Forelimb muscle (tissue), 1 donor: Measurements from ENCODE around the gene FANCL. TPM values are rescaled to one million over a fixed set of nuclear protein-coding genes. Genes with fewer than 3 reads are reported as not detected.
"Not testable (repeated sequence)": the region's sequence is repeated elsewhere in the genome, so short reads cannot be mapped to it uniquely, and the experiment has no call there.

Experiments
- DNase-seq: peaks from one replicate; pipeline ENCODE4 v3.0.0-alpha.2; 2013; ENCODE audit warnings: low read depth
- polyA plus RNA-seq: library from polyadenylated mRNA; unstranded; fragments of 120-200 nt; gene quantifications from one replicate; pipeline ENCODE4 v1.2.1, GENCODE V29; 2013; ENCODE audit not compliant: insufficient read length

The FANCL gene
- polyA plus RNA-seq, 1 donor = 23.8 TPM

DNA sequence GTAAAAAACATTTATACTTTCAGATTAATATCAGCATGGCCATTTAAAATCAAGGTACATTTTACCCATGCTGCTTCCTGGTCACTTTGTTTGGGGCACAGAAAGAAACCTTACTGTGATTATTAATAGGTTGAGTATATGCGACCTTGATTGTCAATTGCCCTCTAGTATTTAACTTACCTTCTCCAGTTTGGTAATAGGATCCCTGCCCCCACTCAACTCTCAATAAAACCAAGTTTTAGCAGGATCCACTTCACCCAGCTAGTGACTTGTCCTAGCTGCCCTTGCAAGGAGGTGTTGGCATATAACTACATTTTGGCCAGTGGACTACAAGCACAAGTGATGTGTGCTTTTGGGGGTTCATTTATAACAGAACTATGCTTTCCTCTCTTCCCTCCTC, 34.3 kb downstream of the FANCL start:
- no peak for DNase-seq

DNA sequence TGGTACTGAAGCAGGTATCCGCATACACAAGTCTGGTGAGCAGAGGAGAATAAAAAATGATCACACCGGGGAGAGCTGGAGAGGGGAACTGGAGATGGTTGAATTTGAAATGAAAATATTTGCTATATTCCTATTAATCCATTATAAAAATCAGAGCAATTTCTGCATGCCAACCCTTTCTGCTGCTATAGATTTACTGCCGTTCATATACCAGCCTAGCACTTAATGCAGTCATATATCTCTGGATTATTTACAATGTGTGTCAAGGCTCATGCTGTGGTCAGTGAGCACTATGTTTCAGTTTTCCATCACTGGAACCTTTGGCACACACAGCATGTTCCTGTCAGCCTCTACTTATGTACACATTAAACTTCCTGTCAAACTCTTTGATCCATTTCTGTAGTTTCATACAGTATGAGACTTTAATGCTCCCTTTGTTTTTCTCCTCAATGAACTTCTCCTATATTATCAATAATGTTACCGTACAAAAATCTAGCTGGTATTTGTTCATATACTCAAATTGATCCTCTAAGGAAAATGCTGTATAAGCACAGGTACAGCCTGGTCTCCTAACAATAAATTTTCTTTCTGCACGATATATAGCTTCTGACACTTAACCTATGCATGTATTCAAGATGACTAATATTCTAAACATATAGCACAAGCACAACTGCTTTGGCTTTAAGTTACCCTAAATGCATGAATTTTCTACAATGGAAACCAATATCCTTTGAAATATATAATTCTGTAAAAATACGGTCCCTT, 36.7 kb downstream of the FANCL start:
- DNase-seq = no peak

DNA sequence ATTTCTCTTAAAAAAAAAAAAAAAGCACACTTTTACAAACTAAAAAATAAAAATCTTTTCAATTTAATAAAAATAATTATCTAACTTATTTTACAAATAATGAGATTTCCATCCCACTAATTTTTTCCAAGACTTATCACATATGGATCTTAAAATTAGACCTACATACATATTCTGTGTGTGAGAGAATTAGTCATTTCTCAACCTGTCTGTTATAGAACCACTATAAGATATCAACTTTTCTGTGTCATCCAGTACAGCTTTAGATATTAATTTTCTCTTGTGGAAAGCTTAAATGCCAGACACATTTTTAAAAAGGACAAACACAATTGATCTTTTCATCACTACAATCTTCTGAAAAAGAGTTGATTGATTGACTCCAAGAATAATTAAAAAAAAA, 38.1 kb downstream of the FANCL start:
- no peak for DNase-seq

DNA sequence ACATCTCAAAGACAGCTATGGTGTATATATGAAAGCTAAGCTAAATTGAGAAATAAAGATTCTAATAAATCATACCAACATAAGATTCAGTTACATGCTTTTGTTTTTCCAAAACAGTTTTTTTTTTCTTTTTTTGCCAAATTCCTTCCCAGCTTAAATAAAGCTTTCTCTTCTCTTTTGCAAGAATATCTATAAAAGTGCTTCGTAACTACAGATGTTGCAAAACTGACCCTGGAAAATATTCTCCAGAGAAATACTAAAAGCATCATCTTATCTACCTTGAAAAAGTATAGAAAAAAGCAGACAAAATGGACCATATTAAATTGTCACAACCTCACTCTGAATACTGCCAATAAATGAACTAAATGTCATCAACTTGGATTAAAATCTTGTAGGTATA, 38.7 kb downstream of the FANCL start:
- DNase-seq = no peak

DNA sequence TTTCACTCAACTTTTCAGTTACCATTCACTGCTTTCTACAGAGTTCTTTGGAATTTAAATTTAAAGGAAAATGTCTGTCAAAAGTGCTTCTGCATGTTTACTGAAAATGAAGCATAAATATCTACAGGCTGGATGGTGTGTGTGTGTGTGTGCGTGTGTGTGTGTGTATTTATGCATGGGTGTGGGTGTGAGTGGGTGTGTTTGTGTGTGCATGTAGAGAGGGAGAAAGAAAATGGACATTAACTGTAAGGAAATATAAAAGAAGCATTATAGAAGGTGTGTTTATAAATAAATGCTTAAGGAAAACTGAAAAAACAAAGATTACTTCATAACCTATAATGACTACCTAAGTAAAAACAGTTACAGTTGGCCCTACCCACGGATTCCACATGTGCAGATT, 43.2 kb downstream of the FANCL start:
- no peak for DNase-seq

DNA sequence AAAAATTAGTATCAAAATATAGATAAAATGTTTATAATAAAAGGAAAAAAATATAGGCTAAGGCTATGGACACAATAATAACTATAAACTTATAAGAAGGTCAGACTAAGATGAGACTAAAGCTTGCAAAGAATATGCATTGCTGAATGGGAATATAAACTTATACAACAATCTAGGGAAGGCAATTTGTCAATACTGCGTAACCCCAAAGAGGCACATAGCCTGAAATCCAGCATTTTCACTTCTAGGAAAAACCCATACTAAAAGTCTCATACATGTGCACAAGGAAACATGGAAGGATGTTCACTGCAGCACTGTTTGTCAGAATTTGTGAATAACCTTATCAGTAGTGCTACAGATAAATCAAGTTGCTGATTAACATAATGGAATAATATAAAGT, 45.5 kb downstream of the FANCL start:
- DNase-seq = no peak

DNA sequence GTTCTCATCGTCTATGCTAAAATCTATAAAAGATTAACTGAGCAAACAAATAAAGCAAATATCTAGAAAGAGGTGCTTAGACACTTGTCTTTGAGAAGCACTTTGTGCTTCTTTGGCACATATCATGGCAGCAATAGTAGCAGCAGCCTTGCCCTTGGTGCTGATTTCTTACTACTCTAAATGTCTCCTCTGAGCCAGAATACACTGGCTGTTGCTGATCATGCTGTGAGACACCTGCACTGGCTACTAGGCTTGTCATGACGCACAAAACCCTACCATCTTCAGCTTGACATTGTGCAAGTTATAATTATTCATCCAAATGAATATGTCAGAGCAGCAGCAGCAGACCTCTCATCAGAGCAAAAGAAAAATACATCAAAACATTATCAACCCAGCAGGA, 46.7 kb downstream of the FANCL start:
- DNase-seq = no peak

DNA sequence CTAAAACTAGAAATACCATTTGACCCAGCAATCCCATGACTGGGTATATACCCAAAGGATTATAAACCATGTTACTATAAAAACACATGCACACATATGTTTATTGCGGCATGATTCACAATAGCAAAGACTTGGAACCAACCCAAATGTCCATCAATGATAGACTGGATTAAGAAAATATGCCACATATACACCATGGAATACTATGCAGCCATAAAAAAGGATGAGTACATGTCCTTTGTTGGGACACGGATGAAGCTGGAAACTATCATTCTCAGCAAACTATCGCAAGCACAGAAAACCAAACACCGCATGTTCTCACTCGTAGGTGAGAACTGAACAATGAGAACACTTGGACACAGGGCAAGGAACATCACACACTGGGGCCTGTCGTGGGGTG, 54.1 kb downstream of the FANCL start:
- DNase-seq = not testable (repeated sequence)

DNA sequence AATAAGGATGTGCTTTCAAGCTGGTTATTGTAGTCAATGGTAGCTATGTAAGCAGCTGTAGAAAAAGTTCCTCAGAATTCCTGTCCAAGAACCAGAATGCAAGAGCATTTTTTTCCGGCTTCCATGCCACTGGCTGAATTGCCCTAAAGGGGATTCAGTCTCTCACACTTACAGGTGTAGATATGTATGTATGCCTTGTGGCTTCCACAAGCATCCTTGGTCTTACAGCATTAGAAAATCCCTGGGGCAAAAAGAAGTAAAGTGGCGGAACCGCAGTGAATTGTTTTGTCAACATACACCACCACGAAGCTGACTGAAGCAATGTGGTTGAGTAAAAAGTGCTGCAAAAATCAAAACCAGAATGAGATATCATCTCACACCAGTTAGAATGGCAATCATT, 54.6 kb downstream of the FANCL start:
- no peak for DNase-seq

DNA sequence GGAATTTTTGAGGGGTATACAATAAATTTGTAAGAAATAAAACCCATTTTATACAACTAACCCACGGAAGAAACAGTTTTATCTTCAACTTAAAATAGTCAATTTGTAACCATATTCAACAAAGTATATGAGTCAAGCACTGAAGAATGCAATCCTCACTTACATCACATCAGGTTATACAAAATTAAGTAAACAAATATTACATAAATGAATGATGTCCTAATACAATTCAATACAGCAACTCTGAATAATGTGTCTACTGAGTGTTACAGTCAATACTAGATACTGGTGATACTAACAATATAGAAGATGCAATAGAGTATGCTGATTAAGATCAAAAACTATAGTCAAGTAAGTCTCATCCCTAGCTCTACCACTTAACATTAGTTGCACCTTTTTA, 58.6 kb downstream of the FANCL start:
- no peak for DNase-seq

DNA sequence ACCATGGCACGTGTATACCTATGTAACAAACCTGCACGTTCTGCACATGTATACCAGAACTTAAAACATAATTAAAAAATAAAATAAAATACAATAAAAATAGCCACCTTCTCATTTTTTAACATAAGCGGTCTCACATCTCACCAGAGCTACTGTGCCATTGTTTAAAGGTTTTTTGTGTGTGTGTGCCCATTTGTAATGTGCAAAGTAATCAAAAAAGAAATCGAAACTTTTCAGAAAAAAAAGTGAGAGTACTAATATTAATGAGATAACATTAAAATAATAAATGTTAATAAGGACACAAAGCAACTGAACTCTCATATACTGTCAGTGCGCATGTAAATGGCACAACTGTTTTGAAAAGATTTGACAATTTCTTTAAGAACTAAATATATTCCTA, 60.5 kb downstream of the FANCL start:
- DNase-seq = no peak

DNA sequence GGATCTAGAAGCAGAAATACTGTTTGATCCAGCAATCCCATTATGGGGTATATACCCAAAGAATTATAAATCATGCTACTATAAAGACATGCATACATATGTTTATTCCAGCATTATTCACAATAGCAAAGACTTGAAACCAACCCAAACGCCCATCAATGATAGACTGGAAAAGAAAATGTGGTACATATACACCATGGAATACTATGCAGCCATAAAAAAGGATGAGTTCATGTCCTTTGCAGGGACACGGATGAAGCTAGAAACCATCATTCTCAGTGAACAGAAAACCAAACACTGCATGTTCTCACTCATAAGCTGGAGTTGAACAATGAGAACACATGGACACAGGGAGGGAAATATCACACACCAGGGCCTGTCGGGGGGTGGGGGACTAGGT, 61.0 kb downstream of the FANCL start:
- DNase-seq = not testable (repeated sequence)

DNA sequence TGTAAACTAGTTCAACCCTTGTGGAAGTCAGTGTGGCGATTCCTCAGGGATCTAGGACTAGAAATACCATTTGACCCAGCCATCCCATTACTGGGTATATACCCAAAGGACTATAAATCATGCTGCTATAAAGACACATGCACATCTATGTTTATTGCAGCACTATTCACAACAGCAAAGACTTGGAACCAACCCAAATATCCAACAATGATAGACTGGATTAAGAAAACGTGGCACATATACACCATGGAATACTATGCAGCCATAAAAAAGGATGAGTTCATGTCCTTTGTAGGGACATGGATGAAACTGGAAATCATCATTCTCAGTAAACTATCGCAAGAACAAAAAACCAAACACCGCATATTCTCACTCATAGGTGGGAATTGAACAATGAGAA, 63.9 kb downstream of the FANCL start:
- DNase-seq = not testable (repeated sequence)

DNA sequence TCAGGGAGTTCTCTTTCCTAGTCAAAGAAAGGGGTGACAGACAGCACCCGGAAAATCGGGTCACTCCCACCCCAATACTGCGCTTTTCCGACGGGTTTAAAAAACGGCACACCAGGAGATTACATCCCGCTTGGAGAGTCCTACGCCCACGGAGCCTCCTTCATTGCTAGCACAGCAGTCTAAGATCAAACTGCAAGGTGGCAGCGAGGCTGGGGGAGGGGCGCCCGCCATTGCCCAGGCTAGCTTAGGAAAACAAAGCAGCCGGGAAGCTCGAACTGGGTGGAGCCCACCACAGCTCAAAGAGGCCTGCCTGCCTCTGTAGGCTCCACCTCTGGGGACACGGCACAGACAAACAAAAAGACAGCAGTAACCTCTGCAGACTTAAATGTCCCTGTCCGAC, 69.3 kb downstream of the FANCL start:
- DNase-seq = not testable (repeated sequence)

DNA sequence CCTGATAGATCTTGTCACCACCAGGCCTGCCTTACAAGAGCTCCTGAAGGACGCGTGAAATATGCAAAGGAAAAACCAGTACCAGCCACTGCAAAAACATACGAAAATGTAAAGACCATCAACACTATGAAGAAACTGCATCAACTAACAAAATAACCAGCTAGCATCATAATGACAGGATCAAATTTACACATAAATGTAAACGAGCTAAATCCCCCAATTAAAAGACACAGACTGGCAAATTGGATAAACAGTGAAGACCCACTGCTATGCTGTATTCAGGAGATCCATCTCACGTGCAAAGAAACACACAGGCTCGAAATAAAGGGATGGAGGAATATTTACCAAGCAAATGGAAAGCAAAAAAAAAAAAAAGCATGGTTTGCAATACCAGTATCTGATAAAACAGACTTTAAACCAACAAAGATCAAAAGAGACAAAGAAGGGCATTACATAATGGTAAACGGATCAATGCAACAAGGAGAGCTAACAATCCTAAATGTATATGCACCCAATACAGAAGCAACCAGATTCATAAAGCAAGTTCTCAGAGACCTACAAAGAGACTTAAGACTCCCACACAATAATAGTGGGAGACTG, 70.7 kb downstream of the FANCL start:
- not testable (repeated sequence) for DNase-seq

DNA sequence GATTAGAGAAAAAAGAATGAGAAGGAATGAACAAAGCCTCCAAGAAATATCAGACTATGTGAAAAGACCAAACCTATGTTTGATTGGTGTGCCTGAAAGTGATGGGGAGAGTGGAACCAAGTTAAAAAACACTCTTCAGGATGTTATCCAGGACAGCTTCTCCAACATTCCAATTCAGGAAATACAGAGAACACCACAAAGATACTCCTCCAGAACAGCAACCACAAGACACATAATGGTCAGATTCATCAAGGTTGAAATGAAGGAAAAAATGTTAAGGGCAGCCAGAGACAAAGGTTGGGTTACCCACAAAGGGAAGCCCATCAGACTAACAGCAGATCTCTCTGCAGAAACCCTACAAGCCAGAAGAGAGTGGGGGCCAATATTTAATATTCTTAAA, 71.3 kb downstream of the FANCL start:
- DNase-seq = not testable (repeated sequence)

DNA sequence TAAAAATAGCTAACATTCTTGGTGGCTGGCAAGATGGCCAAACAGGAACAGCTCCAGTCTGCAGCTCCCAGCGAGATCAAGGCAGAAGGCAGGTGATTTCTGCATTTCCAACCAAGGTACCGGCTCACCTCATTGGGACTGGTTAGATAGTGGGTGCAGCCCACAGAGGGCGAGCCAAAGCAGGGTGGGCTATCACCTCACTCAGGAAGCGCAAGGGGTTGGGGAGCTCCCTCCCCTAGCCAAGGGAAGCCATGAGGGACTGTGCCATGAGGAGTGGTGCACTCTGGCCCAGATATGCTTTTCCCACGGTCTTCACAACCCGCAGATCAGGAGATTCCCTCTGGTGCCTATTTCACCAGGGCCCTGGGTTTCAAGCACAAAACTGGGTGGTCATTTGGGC, 73.0 kb downstream of the FANCL start:
- not testable (repeated sequence) for DNase-seq

DNA sequence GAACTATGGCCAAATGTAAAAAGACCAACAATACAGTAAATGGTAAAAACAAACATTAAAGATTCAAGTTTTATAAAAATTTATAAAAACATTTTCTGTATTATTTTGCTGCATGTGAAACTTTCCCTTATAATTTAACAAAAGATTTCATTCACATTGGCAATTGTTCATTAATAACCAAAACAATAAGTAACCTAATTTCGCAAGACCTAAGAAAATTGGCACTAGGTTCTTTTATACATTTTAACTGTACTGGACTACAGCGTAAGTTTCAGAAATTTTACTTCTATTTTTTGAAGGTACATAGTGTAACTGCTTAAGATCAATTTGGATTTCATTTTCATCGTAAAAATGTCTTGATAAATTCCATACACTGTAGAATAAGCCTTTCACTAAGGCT, 77.2 kb downstream of the FANCL start:
- no peak for DNase-seq

DNA sequence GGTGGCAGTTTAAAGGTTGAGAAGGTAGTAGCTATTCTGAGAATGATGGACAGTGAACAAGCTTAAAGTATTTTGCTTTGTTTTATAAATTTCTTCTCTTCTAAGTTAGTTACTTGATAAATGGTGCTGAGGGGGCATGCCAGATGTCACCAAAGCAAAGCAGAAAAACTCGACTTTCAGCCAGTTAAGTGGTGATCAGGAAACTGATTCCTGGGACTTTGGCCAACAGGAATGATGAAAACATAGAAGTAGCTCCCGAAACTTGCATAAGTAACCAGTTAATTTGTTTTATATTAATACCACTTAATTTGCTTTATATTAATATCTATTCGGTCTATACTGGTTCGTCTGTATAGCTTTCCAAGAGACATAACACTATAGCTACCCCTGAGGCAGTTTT, 82.6 kb downstream of the FANCL start:
- DNase-seq = no peak

DNA sequence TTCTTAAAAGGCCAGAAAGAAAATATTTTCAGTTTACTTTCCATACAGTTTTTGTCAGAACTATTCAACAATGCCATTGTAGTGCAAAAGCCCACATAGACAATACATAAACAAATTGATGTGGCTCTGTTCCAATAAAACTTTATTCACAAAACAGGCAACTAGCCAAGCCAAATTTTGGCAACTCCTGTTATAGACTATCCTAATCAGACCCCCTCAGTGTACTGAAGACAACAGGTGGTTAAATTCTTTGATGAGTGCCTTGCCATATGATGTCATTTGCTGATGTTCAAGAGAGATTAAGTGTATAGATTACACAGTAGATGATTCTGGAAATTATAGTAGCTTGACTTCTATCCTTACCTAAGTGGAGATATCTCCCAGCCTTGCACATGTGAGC, 83.4 kb downstream of the FANCL start:
- no peak for DNase-seq

DNA sequence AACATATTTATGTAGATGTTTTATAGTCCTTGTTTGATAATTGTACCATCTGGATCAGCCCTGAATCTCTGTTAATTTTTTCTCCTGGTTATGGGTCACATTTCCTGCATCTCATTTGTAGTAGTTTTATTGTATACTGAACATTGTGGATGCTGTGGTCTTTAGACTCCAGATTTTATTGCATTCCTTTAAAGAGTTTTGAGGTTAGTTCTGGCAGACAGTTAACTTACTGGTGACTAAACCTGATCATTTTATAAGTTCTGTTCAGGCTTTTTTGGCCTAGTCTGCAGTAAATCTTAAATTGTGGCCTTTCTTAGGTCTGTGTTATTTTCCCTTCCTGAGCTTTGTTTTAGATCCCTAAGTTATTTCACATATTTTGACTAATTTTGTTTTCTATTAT, 84.3 kb downstream of the FANCL start:
- no peak for DNase-seq

DNA sequence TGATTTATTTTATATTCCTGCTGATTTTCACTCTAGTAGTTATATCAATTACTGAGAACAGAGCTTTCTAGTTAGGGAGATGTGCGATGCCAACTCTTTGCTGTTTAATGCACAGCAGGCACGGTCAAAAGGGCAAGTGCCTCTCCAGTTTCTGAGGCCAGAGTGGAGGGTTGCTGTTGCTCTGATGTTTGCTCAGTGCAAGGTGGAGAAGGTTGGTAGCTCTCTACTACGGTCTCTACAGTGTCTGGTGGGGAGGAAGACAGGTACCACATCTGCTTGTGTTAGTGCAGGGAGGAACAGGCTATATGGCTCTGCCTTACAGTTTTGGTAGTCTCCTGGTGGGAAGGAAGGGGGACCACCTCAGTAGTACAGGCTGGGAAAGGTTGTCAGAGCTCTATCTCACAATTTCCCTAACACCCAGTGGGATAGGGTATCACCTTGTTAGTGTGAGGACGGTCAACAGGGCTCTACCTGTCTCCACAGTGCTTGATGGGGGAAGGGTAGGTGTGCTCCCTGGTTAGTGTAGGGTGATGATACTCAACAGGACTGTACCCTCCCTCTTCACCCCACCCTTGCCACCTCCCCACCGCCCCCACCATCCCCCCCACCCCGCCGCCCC, 85.9 kb downstream of the FANCL start:
- DNase-seq = no peak

DNA sequence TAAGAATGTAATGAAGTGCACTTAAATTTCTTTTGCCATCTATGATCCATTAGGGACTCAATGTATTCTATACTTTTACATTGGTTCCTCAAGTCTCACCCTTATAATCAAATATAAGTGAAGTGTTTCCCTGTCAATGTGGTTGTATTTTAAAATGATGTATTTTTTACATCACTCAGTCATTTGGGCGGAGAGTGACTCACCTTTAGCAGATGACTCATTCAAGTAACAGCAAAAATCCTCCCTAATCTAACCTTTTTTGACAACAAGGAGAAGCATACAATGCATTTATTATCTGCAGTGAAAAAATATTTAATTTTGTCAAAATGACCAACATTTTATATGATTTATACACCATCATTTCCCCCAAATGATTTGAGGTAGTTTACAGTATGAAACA, 94.4 kb downstream of the FANCL start:
- DNase-seq = no peak
